Tibial nerve (tissue), 3 donors: ENCODE data around the gene PHF14.

Experiments used
- POLR2A ChIP-seq, 2 donors: fragments of 450-650 bp; IDR thresholded peaks; one replicate each; pipeline ENCODE4 v1.6.1; 2017; ENCODE audit warnings: antibody characterized with exemption in 2 of 2, mild to moderate bottlenecking in 2 of 2, moderate library complexity in 2 of 2
- TF ChIP-seq, protein P1 (sequence below), 5 experiments: fragments of 200-600 bp in 3 of 5; fragments of 450-650 bp in 2 of 5; sonication (generic) in 3 of 5; IDR thresholded peaks; one replicate each; pipeline ENCODE4 v1.5.1; 2016 to 2019; ENCODE audit warnings: antibody characterized with exemption in 5 of 5, mild to moderate bottlenecking in 3 of 5, moderate library complexity in 2 of 5

DNA sequence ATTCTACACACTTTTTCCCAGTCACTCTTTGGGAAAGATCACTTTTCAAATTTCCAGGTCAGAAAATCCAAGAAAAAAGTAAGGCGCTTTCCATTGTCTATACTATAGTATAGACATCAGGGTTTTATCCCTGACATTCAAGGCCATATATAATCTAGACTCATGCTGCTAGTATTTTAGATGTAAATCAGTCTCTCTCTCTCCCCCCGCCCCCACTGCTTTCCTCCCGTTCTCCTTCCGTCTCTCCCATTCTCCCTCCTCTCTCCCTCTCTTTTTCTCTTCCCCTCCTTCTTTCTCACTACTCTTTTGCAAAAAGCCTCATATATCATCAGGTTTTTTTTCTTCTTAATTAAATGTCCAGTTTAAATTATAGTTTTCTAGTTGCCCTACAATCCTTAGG is 154.8 kb downstream of the PHF14 start:
- TF ChIP-seq POLR2A (IDR thresholded peaks at IDR 0.05): no peak
- TF ChIP-seq, protein P1, sequence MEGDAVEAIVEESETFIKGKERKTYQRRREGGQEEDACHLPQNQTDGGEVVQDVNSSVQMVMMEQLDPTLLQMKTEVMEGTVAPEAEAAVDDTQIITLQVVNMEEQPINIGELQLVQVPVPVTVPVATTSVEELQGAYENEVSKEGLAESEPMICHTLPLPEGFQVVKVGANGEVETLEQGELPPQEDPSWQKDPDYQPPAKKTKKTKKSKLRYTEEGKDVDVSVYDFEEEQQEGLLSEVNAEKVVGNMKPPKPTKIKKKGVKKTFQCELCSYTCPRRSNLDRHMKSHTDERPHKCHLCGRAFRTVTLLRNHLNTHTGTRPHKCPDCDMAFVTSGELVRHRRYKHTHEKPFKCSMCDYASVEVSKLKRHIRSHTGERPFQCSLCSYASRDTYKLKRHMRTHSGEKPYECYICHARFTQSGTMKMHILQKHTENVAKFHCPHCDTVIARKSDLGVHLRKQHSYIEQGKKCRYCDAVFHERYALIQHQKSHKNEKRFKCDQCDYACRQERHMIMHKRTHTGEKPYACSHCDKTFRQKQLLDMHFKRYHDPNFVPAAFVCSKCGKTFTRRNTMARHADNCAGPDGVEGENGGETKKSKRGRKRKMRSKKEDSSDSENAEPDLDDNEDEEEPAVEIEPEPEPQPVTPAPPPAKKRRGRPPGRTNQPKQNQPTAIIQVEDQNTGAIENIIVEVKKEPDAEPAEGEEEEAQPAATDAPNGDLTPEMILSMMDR (IDR thresholded peaks at IDR 0.05): no peak
